Effector memory CD8-positive, alpha-beta T cell (primary cell): ENCODE measurements around the gene UBXN10.

Experiments used
- ATAC-seq: fragments of 150-1000 bp; cut with Tn5 transposase; replicated peaks from 2 replicates; pipeline ENCODE4 v1.10.0; 2021; ENCODE audit warnings: mild to moderate bottlenecking, moderate library complexity
- DNase-seq, 3 experiments: peaks; one replicate each; pipeline ENCODE4 v3.0.0; 2021
- H3K27ac Mint-ChIP-seq, 2 donors: one replicate each; pipeline ENCODE4 v1.8.0; 2022; ENCODE audit warnings: mild to moderate bottlenecking in 2 of 2, mixed read lengths in 2 of 2, moderate library complexity in 2 of 2
- H3K27me3 Mint-ChIP-seq, 2 donors: one replicate each; pipeline ENCODE4 v1.8.0; 2022; ENCODE audit warnings: mixed read lengths in 2 of 2
- H3K36me3 Mint-ChIP-seq: one replicate; pipeline ENCODE4 v1.8.0; 2022; ENCODE audit warnings: mild to moderate bottlenecking, moderate library complexity, mixed read lengths; ENCODE audit not compliant: insufficient read depth
- H3K4me1 Mint-ChIP-seq, 2 donors: one replicate each; pipeline ENCODE4 v1.8.0; 2022; ENCODE audit warnings: low read depth in 2 of 2, mixed read lengths in 2 of 2
- H3K4me3 Mint-ChIP-seq, 2 donors: one replicate each; pipeline ENCODE4 v1.8.0; 2022; ENCODE audit warnings: mild to moderate bottlenecking in 2 of 2, mixed read lengths in 2 of 2, moderate library complexity in 2 of 2
- H3K9me3 Mint-ChIP-seq, 2 donors: one replicate each; pipeline ENCODE4 v1.8.0; 2022; ENCODE audit warnings: mixed read lengths in 2 of 2

The UBXN10 gene

GRCh38 chr1:20191266-20191825 is 5.5 kb downstream of the UBXN10 start:
- Mint-ChIP-seq H3K27me3 (peaks cover 11 to 25% of the 10 kb centered on the region in 2 donors), H3K4me1 (peaks cover 24 to 25% of the 10 kb centered on the region in 2 donors), H3K9me3 (no peaks in the 10 kb centered on the region), H3K27ac (no peak overlapping the region), H3K4me3 (no peak overlapping the region), H3K36me3 (no peaks in the 10 kb centered on the region)
- no peak for DNase-seq
- no peak for ATAC-seq

GRCh38 chr1:20192364-20192763 is 6.5 kb downstream of the UBXN10 start:
- Mint-ChIP-seq H3K9me3 (no peaks in the 10 kb centered on the region), H3K4me3 (no peak overlapping the region), H3K27ac (no peak overlapping the region), H3K27me3 (peaks cover 11 to 35% of the 10 kb centered on the region in 2 donors), H3K4me1 (peaks cover 16 to 18% of the 10 kb centered on the region in 2 donors), H3K36me3 (no peaks in the 10 kb centered on the region)
- ATAC-seq (no peak), DNase-seq (no peak)

- H3K9me3 Mint-ChIP-seq: no peaks in the 10 kb centered on the region
- H3K4me3 Mint-ChIP-seq: no peak overlapping the region
- H3K4me1 Mint-ChIP-seq: peaks cover 11 to 12% of the 10 kb centered on the region in 2 donors
- ATAC-seq (no peak), DNase-seq (no peak)
- H3K27ac Mint-ChIP-seq: no peak overlapping the region
- H3K27me3 Mint-ChIP-seq: peaks cover 11 to 37% of the 10 kb centered on the region in 2 donors
- H3K36me3 Mint-ChIP-seq: no peaks in the 10 kb centered on the region
Observed at GRCh38 chr1:20192871-20193411, 7.0 kb downstream of the UBXN10 start.

- Mint-ChIP-seq H3K9me3 (no peaks in the 10 kb centered on the region), H3K4me1 (peaks cover 4 to 5% of the 10 kb centered on the region in 2 donors), H3K27me3 (peaks cover 6 to 41% of the 10 kb centered on the region in 2 donors), H3K27ac (no peak overlapping the region), H3K4me3 (no peak overlapping the region), H3K36me3 (no peaks in the 10 kb centered on the region)
- ATAC-seq: no peak
- no peak for DNase-seq
Observed at GRCh38 chr1:20194224-20194623, 8.3 kb downstream of the UBXN10 start.

- Mint-ChIP-seq H3K4me1 (peaks cover 4 to 5% of the 10 kb centered on the region in 2 donors), H3K27me3 (peaks cover 7 to 48% of the 10 kb centered on the region in 2 donors), H3K27ac (no peak overlapping the region), H3K4me3 (no peak overlapping the region), H3K9me3 (no peaks in the 10 kb centered on the region), H3K36me3 (no peaks in the 10 kb centered on the region)
- peak; percentile 79 for ATAC-seq
- peak; percentile 67 to 72 (median 71) for DNase-seq
Observed at GRCh38 chr1:20194757-20195461, 9.0 kb downstream of the UBXN10 start.

- Mint-ChIP-seq H3K9me3 (no peaks in the 10 kb centered on the region), H3K36me3 (no peaks in the 10 kb centered on the region), H3K4me3 (no peak overlapping the region), H3K4me1 (peaks cover 4 to 5% of the 10 kb centered on the region in 2 donors), H3K27me3 (peaks cover 12 to 53% of the 10 kb centered on the region in 2 donors), H3K27ac (no peak overlapping the region)
- DNase-seq (no peak), ATAC-seq (no peak)
Observed at GRCh38 chr1:20195462-20195780, 9.5 kb downstream of the UBXN10 start.

GRCh38 chr1:20197329-20197791 is 11.5 kb downstream of the UBXN10 start:
- Mint-ChIP-seq H3K27me3 (peaks cover 16 to 60% of the 10 kb centered on the region in 2 donors), H3K36me3 (no peaks in the 10 kb centered on the region), H3K27ac (no peak overlapping the region), H3K4me3 (no peak overlapping the region), H3K9me3 (no peaks in the 10 kb centered on the region), H3K4me1 (peaks cover 4 to 5% of the 10 kb centered on the region in 2 donors)
- DNase-seq (no peak), ATAC-seq (no peak)

- Mint-ChIP-seq H3K4me3 (no peak overlapping the region), H3K27me3 (peaks cover 23 to 63% of the 10 kb centered on the region in 2 donors), H3K27ac (no peak overlapping the region), H3K36me3 (no peaks in the 10 kb centered on the region), H3K4me1 (peaks cover 4 to 5% of the 10 kb centered on the region in 2 donors), H3K9me3 (no peaks in the 10 kb centered on the region)
- ATAC-seq (no peak), DNase-seq (no peak)
Observed at GRCh38 chr1:20198296-20198695, 12.4 kb downstream of the UBXN10 start.

- peak overlapping the region in 1 of 2 donors; percentile 15 for H3K27ac Mint-ChIP-seq
- H3K36me3 Mint-ChIP-seq: no peaks in the 10 kb centered on the region
- H3K4me3 Mint-ChIP-seq: no peak overlapping the region
- H3K9me3 Mint-ChIP-seq: no peaks in the 10 kb centered on the region
- H3K27me3 Mint-ChIP-seq: peaks cover 29 to 69% of the 10 kb centered on the region in 2 donors
- DNase-seq: no peak
- peaks cover 4 to 5% of the 10 kb centered on the region in 2 donors for H3K4me1 Mint-ChIP-seq
- ATAC-seq: no peak
Observed at GRCh38 chr1:20198918-20199317, 13.0 kb downstream of the UBXN10 start.

GRCh38 chr1:20199403-20199802 is 13.5 kb downstream of the UBXN10 start:
- H3K27me3 Mint-ChIP-seq: peaks cover 29 to 74% of the 10 kb centered on the region in 2 donors
- no peak overlapping the region for H3K4me3 Mint-ChIP-seq
- peaks cover 4 to 5% of the 10 kb centered on the region in 2 donors for H3K4me1 Mint-ChIP-seq
- no peak for DNase-seq
- H3K9me3 Mint-ChIP-seq: no peaks in the 10 kb centered on the region
- peak overlapping the region in 1 of 2 donors; percentile 15 for H3K27ac Mint-ChIP-seq
- no peaks in the 10 kb centered on the region for H3K36me3 Mint-ChIP-seq
- no peak for ATAC-seq

- DNase-seq (no peak), ATAC-seq (no peak)
- H3K27me3 Mint-ChIP-seq: peaks cover 29 to 75% of the 10 kb centered on the region in 2 donors
- H3K36me3 Mint-ChIP-seq: no peaks in the 10 kb centered on the region
- H3K4me3 Mint-ChIP-seq: no peak overlapping the region
- no peak overlapping the region for H3K27ac Mint-ChIP-seq
- no peaks in the 10 kb centered on the region for H3K9me3 Mint-ChIP-seq
- H3K4me1 Mint-ChIP-seq: peaks cover 4 to 5% of the 10 kb centered on the region in 2 donors
Observed at GRCh38 chr1:20199840-20200239, 13.9 kb downstream of the UBXN10 start.

GRCh38 chr1:20200966-20201365 is 15.1 kb downstream of the UBXN10 start:
- DNase-seq: no peak
- H3K27ac Mint-ChIP-seq: no peak overlapping the region
- peaks cover 23 to 64% of the 10 kb centered on the region in 2 donors for H3K27me3 Mint-ChIP-seq
- no peaks in the 10 kb centered on the region for H3K9me3 Mint-ChIP-seq
- no peak overlapping the region for H3K4me3 Mint-ChIP-seq
- no peaks in the 10 kb centered on the region for H3K4me1 Mint-ChIP-seq
- no peaks in the 10 kb centered on the region for H3K36me3 Mint-ChIP-seq
- no peak for ATAC-seq

GRCh38 chr1:20202166-20202565 is 16.3 kb downstream of the UBXN10 start:
- DNase-seq: no peak
- Mint-ChIP-seq H3K4me1 (no peaks in the 10 kb centered on the region), H3K27ac (no peak overlapping the region), H3K36me3 (no peaks in the 10 kb centered on the region), H3K4me3 (no peak overlapping the region), H3K27me3 (peaks cover 23 to 52% of the 10 kb centered on the region in 2 donors), H3K9me3 (no peaks in the 10 kb centered on the region)
- no peak for ATAC-seq

GRCh38 chr1:20207546-20207945 is 21.6 kb downstream of the UBXN10 start:
- DNase-seq (no peak), ATAC-seq (no peak)
- Mint-ChIP-seq H3K4me1 (peaks cover 2 to 3% of the 10 kb centered on the region in 2 donors), H3K27me3 (peaks cover 25 to 48% of the 10 kb centered on the region in 2 donors), H3K9me3 (no peaks in the 10 kb centered on the region), H3K36me3 (no peaks in the 10 kb centered on the region), H3K4me3 (no peak overlapping the region), H3K27ac (no peak overlapping the region)
